Stimulated activated CD8-positive, alpha-beta memory T cell treated with anti-CD3 and anti-CD28 coated beads, Interleukin-4, amount 100 ng/mL, for 1 hour (primary cell): ENCODE data around the gene TBC1D8.
A peak's percentile ranks its signal among the peaks of the same experiment; 100 is the strongest.

ENCODE experiments used
- DNase-seq, 2 donors: peaks; one replicate each; pipeline ENCODE4 v3.0.0-alpha.2; 2020; ENCODE audit warnings: low read depth in 2 of 2, low spot score in 1 of 2

Gene TBC1D8

GRCh38 chr2:101030866-101031554 lies 120.2 kb downstream of the TBC1D8 start:
- DNase-seq = no peak

- no peak for DNase-seq
Observed at GRCh38 chr2:101027852-101028251, 123.3 kb downstream of the TBC1D8 start.

GRCh38 chr2:101026923-101027469 lies 124.2 kb downstream of the TBC1D8 start:
- DNase-seq = no peak

- no peak for DNase-seq
Observed at GRCh38 chr2:101026253-101026701, 124.9 kb downstream of the TBC1D8 start.

- no peak for DNase-seq
Observed at GRCh38 chr2:101025561-101025960, 125.6 kb downstream of the TBC1D8 start.

- DNase-seq = no peak
Observed at GRCh38 chr2:101023327-101024107, 127.7 kb downstream of the TBC1D8 start.

- DNase-seq = no peak
Observed at GRCh38 chr2:101022221-101022620, 129.0 kb downstream of the TBC1D8 start.

GRCh38 chr2:101018934-101019333 lies 132.2 kb downstream of the TBC1D8 start:
- DNase-seq = no peak

- no peak for DNase-seq
Observed at GRCh38 chr2:101017371-101017770, 133.8 kb downstream of the TBC1D8 start.

- no peak for DNase-seq
Observed at GRCh38 chr2:101014264-101014857, 136.8 kb downstream of the TBC1D8 start.

GRCh38 chr2:101012706-101013181 lies 138.4 kb downstream of the TBC1D8 start:
- peak in 1 of 2 donors; percentile 15 for DNase-seq

GRCh38 chr2:101012054-101012705 lies 139.0 kb downstream of the TBC1D8 start:
- DNase-seq = no peak

- no peak for DNase-seq
Observed at GRCh38 chr2:101011152-101011551, 140.0 kb downstream of the TBC1D8 start.

GRCh38 chr2:101007415-101008345 lies 143.5 kb downstream of the TBC1D8 start:
- no peak for DNase-seq

GRCh38 chr2:101006065-101006715 lies 145.0 kb downstream of the TBC1D8 start:
- no peak for DNase-seq

GRCh38 chr2:101004620-101005325 lies 146.4 kb downstream of the TBC1D8 start:
- no peak for DNase-seq

GRCh38 chr2:101003278-101003775 lies 147.9 kb downstream of the TBC1D8 start:
- no peak for DNase-seq

GRCh38 chr2:101002562-101003277 lies 148.5 kb downstream of the TBC1D8 start:
- peak in 1 of 2 donors; percentile 3 for DNase-seq
